ENCODE measurements around the gene CAPG. TPM values are rescaled to one million over a fixed set of nuclear protein-coding genes. Genes with fewer than 3 reads are reported as not detected.

Gene CAPG
- total and polyA plus RNA-seq, 9 of the 15 experiments (the other 6 are each of a cell fraction or from before 2014, with no cell fraction given), result 10.6 to 90.4 (median 56.0) TPM

GRCh38 chr2:85355073-85355410, 55.1 kb downstream of the CAPG start:
- CTCF ChIA-PET (ENCODE audit: low intra/inter-chr PET ratio), result no interaction called here

More at GRCh38 chr2:85355073-85355410, 55.1 kb downstream of the CAPG start:
- peaks cover 9 to 15% of the 10 kb centered on the region in 2 experiments for H3K4me1 ChIP-seq (replicated peaks in 1 of 2; ENCODE audit: control insufficient read depth in 2 of 2, insufficient read depth in 2 of 2, low read length in 2 of 2)
- 0 out of 2 replicates have a peak, but pooled peaks have one; percentile 5 for TF ChIP-seq DIDO1 (tag; IDR thresholded peaks at IDR 0.05; ENCODE audit: low read depth)
- 0 out of 2 replicates have a peak, but pooled peaks have one; percentile 22 for TF ChIP-seq SMARCE1 (IDR thresholded peaks at IDR 0.05)
- peak; percentile 3 for TF ChIP-seq SAP30 (IDR thresholded peaks at IDR 0.05; ENCODE audit: borderline replicate concordance, insufficient read depth, low read depth, low read length, poor library complexity, severe bottlenecking)
- TF ChIP-seq ZNF589 (CRISPR knock-in tag; IDR thresholded peaks at IDR 0.05; ENCODE audit: low read depth), result no peak
- TF ChIP-seq, protein P1, sequence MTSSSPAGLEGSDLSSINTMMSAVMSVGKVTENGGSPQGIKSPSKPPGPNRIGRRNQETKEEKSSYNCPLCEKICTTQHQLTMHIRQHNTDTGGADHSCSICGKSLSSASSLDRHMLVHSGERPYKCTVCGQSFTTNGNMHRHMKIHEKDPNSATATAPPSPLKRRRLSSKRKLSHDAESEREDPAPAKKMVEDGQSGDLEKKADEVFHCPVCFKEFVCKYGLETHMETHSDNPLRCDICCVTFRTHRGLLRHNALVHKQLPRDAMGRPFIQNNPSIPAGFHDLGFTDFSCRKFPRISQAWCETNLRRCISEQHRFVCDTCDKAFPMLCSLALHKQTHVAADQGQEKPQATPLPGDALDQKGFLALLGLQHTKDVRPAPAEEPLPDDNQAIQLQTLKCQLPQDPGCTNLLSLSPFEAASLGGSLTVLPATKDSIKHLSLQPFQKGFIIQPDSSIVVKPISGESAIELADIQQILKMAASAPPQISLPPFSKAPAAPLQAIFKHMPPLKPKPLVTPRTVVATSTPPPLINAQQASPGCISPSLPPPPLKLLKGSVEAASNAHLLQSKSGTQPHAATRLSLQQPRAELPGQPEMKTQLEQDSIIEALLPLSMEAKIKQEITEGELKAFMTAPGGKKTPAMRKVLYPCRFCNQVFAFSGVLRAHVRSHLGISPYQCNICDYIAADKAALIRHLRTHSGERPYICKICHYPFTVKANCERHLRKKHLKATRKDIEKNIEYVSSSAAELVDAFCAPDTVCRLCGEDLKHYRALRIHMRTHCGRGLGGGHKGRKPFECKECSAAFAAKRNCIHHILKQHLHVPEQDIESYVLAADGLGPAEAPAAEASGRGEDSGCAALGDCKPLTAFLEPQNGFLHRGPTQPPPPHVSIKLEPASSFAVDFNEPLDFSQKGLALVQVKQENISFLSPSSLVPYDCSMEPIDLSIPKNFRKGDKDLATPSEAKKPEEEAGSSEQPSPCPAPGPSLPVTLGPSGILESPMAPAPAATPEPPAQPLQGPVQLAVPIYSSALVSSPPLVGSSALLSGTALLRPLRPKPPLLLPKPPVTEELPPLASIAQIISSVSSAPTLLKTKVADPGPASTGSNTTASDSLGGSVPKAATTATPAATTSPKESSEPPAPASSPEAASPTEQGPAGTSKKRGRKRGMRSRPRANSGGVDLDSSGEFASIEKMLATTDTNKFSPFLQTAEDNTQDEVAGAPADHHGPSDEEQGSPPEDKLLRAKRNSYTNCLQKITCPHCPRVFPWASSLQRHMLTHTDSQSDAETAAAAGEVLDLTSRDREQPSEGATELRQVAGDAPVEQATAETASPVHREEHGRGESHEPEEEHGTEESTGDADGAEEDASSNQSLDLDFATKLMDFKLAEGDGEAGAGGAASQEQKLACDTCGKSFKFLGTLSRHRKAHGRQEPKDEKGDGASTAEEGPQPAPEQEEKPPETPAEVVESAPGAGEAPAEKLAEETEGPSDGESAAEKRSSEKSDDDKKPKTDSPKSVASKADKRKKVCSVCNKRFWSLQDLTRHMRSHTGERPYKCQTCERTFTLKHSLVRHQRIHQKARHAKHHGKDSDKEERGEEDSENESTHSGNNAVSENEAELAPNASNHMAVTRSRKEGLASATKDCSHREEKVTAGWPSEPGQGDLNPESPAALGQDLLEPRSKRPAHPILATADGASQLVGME (CRISPR knock-in tag; IDR thresholded peaks at IDR 0.05), result 0 out of 2 replicates have a peak, but pooled peaks have one; percentile 34
- peaks cover 51% of the 10 kb centered on the region; the same call in 2 of the 3 replicates for H3K36me3 ChIP-seq (ENCODE audit: control insufficient read depth, insufficient read depth, low read length)
- ATAC-seq (peak; percentile 4), FAIRE-seq (no peak), DNase-seq (ENCODE audit: extremely low read depth in 1 of 4, low spot score in 3 of 4) (peak in 2 of 4 experiments; percentile 11 to 24)
- no peaks in the 10 kb centered on the region for H4K20me1 ChIP-seq (replicated peaks; ENCODE audit: control insufficient read depth, insufficient read depth, low read length)
- H3K4me2 ChIP-seq (ENCODE audit: insufficient read depth, low read length), result peak overlapping the region; percentile 100
- H3K79me2 ChIP-seq (ENCODE audit: control insufficient read depth, insufficient read depth, low read length), result peaks cover 32% of the 10 kb centered on the region
- H3K9me1 ChIP-seq (ENCODE audit: control insufficient read depth, insufficient read depth, low read length), result no peaks in the 10 kb centered on the region
- WGBS (ENCODE audit: insufficient coverage, low coverage, missing lambda C conversion rate), result 4% methylated on average over 10 of the region's 10 CpGs
- peak overlapping the region; percentile 83 for H3K4me3 ChIP-seq
- in situ Hi-C loops (cut with MboI) (no loop called here), intact Hi-C loops (cut with micrococcal nuclease) (no loop called here)
- H3K9ac ChIP-seq (ENCODE audit: insufficient read depth in 1 of 2, low read depth in 2 of 2, low read length in 2 of 2), result peak overlapping the region; percentile 91 to 94
- H3K9me3 ChIP-seq (replicated peaks; ENCODE audit: control insufficient read depth, insufficient read depth, low read depth, low read length), result no peaks in the 10 kb centered on the region
- H2AFZ ChIP-seq (ENCODE audit: low read depth, low read length), result peak overlapping the region; percentile 97
- no peaks in the 10 kb centered on the region for H3K27me3 ChIP-seq (ENCODE audit: control insufficient read depth in 2 of 2, insufficient read depth in 2 of 2, low read length in 2 of 2)
- peak overlapping the region; percentile 84 for H3K27ac ChIP-seq (ENCODE audit: extremely low read depth, low read depth, low read length)
- POLR2A ChIA-PET, result interaction anchor here (0.7 to 2.5 kb wide), 12 partner anchors 10 to 240 kb away, joined by 3 to 15 read pairs (median 6); partner anchors contain the start of genes MAT2A and RNF181
- TSS peak; percentile 75 for BruUV-seq (replicated peaks)
